SIG-M5 treated with dmso at 0.1 percent for 504 hours (cell line): ENCODE results near the gene PSMB3.
"Not testable (repeated sequence)": the region's sequence is repeated elsewhere in the genome, so short reads cannot be mapped to it uniquely, and the experiment has no call there.

Source experiments
- DNase-seq: peaks from one replicate; lab custom pipeline; 2025; ENCODE audit not compliant: unreplicated experiment; lab: John Stamatoyannopoulos, UW

Gene PSMB3

DNA sequence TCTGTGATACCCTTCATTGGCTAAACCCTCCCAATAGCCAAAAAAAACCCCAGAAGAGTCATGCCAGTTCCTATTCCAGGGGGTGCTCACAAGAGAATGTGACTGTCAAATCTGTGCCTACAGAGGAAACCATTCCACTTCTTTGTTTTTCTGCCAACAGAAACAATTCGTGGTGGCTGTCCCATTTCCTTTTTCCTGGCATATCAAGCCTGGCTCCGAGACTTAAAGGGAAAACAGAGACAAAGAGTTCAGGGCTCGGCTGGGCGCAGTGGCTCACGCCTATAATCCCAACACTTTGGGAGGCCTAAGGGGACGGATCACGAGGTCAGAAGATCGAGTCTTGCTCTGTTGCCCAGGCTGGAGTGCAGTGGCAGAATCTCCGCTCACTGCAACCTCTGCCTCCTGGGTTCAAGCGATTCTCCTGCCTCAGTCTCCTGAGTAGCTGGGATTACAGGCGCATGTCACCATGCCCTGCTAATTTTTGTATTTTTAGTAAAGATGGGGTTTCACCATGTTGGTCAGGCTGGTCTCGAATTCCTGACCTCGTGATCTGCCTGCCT, 37.7 kb downstream of the PSMB3 start:
- not testable (repeated sequence) for DNase-seq

DNA sequence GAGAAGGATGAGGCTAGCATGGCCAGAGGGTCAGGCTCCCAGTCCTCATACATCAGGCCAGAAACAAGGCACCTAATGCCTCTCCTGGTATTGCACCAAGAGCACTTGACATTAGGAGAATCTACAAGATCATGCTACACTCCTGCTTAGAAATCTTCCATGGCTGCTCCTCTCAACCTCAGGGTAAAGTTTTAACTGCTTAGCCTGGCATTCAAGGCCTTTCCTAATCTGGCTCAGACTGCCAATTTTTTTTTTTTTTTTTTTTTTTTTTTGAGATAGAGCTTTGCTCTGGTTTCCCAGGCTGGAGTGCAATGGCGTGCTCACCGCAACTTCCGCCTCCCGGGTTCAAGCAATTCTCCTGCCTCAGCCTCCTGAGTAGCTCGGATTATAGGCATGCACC, 38.6 kb downstream of the PSMB3 start:
- DNase-seq = no peak

DNA sequence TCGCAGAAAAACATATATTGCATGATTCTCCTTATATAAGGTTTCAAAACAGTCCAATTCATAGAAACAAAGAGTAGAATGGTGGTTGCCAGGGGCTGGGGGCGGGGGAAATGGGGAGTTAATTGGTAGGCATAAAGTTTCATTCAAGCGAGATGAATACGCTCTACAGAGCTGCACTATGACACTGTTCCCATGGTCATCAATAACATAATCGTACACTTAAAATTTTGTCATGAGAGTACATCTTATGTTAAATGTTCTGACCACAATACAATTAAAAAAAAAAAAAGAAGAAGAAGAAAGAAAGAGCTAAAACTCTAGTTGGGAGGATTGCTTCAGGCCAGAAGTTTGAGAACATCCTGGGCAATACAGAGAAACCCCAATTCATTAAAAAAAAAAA, 41.7 kb downstream of the PSMB3 start:
- DNase-seq = no peak

DNA sequence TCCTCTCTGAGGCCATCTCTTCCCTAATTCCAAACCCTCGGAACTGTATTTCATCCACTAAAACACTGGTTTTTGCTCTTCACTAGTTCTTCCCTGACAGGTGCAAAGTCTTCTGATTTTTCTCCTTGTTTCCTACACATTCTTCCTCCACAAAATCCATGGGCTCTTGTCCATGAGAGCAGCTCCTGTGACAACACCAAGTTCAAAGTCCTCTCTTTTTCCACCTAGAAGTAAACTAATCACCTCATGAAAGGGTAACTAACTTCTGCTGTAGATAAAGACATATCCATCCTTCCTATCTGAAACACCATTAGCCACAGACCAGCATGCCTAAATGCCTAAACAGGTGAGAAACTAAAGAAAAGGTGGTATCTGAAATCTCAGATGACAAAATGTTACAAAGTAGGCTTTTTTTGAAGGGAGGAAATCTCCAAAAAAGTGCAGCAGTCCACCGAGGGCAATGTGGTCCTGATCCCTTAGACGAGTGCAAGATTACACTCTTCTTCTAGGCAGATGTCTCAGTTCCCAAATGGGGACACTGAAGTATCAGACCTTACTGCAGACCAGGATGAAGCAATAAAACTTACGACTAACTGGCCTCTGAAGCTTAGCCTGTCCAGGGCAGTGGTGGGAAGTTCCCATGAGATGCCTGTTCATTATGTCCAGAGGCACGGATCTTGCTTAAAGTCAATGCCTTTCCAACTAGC, 44.1 kb downstream of the PSMB3 start:
- DNase-seq = no peak

DNA sequence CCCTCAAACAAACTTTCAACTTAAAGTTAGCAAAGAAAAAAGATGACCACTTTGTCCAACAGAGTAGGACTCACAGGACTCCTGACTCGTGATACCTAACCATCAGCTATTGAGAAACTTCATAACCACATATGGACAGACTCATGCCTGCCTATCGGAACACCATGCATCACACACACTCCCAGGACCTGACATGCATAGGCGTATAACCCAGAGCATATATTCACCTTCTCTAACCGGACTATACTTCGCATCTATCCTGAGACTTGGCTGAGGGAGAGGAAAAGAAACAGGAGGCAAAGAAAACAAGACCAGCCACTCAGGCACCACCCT, 44.6 kb downstream of the PSMB3 start:
- no peak for DNase-seq

DNA sequence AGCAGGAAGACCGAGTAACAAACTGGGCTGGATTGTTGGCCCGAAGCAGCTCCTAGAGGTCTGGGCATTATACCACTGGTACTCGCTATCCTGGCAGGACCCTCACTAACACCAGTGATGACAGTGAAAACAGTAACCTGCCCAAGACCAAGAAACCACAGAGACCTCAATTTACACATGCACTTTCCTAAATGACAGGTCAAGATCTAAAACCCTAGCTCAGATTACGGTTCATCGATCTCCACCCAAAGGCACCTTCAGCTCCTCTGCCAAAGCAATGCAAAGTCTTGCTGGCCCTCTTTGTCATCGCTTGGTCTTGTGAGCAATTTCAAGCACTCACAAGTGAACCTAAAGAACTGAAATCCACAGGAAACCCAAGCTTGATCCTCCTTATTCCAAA, 45.3 kb downstream of the PSMB3 start:
- no peak for DNase-seq

DNA sequence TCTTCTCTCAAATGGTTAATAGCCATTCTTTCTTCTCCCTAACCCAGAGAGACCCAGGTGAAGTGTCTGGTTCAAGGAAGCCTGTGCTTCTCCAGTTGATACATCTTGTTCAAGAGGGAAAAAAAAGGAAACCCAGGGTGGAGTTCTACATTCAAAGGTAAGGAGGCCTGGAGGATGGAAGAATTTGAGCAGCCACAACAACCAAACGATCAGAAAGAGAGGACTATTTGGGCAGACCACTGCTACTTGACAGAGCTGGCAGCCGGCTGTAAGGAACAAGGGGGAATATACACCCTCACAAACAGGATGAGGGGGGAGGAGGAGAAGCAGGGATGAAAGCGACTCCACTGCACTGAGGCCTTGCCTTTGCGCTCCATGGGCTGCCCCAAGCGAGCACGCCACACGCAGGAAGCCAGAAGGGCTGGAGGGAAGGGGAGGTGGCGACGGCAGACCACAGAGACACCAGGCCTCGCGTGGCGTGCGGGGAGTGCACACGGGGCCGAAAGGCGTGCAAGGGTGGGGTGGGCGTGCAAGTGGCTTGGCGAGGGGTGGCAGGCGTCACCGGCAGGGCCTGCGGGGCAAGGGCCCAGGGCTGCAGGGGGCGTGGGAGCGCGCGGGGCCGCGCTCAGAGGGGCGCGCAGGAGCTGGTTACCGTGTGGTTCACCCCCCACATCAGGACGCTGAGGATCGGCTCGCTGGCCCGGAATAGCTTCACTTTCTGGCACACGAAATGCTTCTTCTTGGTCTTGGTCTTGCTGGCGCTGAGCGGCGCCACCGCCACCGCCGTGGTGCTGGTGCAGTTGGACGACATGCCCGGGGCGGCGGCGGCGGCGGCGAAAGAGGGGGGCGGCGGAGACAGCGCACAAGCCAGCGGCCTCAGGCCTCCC, 46.3 kb downstream of the PSMB3 start:
- DNase-seq = no peak

DNA sequence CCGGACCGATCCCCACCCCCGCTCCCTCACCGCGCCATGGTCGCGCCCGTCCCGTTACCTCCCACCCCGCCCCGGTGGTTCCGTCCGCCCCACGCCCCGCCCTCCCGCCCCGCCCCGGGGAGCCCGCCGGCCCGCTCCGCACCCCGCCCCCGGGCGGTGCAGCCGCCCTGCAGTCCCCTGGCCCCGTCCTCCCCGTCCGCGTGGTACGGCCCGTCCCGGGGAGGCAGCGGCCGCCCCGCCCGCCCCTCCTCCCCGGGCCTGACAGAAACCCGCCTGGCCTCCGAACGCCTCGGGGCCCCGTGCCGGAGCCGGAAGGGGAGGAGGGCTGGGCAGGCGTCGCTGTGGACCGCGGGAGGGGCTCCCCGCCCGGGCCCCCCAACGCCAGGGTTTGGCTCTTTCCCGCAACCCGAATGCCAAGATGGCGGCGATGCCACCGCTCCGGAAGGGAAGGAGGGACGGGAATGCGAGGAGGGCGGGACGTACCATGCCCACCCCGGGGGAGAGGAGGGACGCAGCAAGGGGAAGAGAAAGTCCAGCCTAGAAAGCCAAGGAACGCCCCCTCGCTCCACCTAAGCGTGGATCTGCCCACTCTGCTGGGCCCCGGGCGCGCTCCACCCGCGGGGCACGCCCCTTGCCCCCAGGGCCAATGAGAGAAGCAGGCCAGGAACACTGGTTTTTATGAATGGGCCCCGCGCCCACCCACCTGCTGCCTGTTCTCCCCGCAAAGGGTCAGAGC, 47.1 kb downstream of the PSMB3 start, which contains the start of gene PIP4K2B:
Gene PIP4K2B (minus strand): TSS at position 56 of the 736 bp plus-strand sequence. CDS start 132 bp downstream, outside the sequence.
- DNase-seq = peak; percentile 98

DNA sequence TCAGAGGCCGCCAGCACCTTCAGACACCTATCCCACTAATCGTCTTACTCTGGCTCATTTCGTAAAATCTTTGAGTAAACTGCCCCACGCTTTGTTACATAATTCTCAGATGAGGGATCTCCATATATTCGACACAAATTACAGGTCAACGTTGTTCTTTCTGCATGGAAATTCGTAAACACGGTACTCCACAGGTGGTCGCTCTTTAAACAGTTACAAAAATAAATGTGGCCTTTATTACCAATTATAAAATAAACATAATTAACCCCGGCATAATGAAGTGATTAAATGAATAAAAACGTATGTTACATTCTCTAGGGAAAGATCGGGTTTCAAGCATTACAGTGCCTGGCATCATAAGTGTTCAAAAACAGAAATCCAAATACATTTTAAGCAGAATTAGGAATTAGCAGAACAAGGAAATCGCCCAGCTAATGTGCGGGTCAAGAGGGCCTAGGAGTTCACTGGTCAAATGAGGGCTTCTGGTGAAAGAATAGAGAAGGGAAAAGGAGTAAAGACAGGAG, 47.8 kb downstream of the PSMB3 start:
- no peak for DNase-seq

DNA sequence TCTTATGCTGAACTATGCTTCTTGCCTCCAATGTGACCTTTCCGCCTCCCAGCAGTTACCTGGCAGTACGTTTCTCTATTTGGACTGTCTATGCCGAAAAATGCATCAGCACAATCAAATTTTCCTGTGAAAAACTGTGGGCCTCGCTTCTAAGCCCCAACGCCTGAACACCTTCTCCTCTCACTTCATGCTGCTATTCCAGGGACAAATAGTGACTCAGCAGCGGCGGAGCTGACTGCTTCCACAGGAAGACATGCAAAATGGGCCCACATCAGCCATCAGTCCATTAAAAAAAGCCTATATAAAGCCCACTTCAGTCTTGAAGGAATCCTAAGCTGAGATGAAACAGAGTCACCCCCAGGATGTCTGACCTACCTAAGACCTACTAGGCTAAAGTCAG, 57.3 kb downstream of the PSMB3 start:
- DNase-seq = no peak
